ENCODE data around the gene ADPRM.
A peak's percentile ranks its signal among the peaks of the same experiment; 100 is the strongest.
"Not testable (repeated sequence)": the region's sequence is repeated elsewhere in the genome, so short reads cannot be mapped to it uniquely, and the experiment has no call there.

Gene ADPRM

GRCh38 chr17:10702574-10702973 lies 5.2 kb downstream of the ADPRM start:
- no peak for DNase-seq (ENCODE audit: low read depth)

DNA sequence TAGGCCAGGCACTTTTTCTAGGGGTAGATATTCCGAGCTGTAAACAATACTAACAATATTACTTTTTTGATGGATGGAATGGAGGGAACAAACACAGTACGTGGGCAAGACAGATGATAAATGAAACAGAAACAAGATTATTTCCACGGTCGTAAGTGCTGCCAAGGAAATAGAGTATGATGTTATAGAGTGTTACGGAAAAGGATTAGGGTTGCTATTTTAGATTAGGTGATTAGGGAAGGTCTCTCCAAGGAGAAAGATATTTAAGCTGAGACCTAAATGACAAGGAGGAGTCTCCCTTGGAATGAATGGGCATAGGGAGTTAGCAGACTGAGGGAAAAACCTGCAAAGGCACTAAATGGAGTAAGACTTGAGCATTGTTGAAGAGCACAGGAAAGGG lies 8.3 kb downstream of the ADPRM start:
- no peak for DNase-seq (ENCODE audit: low read depth)

GRCh38 chr17:10713318-10713717 lies 15.9 kb downstream of the ADPRM start:
- DNase-seq (ENCODE audit: low read depth) = no peak

DNA sequence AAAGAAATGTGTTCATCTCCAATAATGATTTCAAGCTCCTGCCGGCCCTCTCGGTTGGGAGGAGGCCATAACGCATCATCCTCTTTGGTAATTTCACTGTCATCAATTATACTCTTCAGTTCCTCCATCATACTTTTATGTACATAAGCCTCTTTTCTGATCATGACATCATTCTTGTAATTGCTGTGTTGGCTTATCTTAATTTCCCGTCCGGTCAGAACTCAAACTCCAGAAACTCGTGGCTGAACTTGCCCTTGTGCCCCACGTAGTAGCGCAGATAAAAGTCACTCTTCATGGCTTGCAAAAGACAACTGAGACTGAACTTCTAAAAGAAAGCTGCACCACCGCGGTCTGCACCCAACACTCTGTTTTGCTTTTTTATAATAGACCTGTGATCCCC lies 18.8 kb downstream of the ADPRM start:
- no peak for DNase-seq (ENCODE audit: low read depth)

DNA sequence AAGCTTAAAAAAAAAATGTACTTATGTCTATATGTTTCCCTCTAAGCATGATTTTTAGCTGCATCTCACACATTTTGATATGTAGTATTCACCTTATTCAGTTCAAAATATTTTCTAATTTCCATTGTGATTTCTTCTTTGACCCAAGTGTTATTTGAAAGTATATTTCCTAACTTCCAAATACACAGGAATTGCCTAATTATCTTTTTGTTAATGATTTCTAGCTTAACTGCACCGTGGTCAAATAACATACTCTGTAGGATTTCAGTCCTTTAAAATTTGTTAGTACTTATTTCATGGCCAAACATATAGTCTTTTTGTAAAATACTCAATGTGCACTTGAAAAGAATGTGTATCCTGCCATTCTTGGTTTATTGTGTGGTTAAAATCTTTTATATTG lies 21.2 kb downstream of the ADPRM start:
- no peak for DNase-seq (ENCODE audit: low read depth)

- DNase-seq (ENCODE audit: low read depth) = no peak
These were observed 27.3 kb downstream of the ADPRM start for GRCh38 chr17:10724546-10725195.

DNA sequence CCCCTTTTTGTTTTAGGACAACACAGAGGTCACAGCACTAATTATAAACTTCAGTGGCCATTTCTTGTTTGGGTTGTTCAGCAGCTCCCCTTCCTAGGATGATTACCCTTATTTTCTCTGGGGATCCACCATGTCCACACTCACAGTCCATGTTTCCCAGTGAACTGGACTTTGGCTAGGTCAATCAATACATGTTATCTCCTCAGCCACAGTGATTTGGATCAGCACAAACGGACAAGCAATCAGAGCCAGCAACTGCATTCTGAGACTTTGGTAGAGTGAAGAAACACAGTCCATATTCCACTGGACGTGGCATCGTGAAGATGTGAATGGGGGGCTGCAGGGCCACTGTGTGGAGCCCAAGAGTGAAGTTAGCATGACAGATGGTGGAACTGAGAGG lies 27.9 kb downstream of the ADPRM start:
- no peak for DNase-seq (ENCODE audit: low read depth)

DNA sequence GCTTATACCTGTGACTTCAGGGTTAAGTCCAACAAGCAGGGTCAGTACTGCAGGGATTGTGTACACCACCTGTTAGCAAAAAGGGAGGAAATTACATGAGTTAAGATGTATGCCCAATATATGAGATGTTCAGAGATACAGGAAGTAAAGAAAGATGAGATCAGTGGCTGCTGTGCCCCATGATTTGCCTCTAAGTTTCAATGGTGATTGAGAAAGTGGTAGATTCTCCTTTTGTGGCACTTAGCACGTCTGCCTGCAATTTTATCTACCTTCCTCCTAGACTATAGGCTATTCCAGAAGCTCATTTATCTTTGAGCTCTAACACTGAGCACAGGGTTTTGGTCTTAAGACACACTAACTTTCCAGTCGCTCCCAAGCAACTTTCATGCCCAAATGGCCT lies 28.8 kb downstream of the ADPRM start:
- no peak for DNase-seq (ENCODE audit: low read depth)

DNA sequence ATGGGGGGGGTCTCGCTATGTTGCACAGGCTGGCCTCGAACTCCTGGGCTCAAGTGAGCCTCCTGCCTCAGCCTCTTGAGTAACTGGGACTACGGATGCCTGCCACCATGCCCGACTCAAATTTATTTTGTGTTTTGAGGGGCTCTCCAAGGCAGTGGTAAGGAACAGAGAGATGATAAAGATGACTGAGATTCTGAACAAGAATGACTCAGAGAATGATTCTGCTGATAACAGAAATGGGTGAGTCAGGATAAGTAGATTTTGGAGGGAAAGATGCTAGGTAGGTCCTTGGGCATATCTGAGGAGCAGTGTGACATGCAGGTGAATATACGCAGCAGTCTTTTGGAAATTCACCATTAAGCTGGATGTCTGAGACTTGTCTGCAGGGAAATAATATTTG lies 29.8 kb downstream of the ADPRM start:
- DNase-seq (ENCODE audit: low read depth) = no peak

- DNase-seq (ENCODE audit: low read depth) = no peak
These were observed 31.0 kb downstream of the ADPRM start for GRCh38 chr17:10728331-10728892.

- DNase-seq (ENCODE audit: low read depth) = peak; percentile 8
These were observed 32.2 kb downstream of the ADPRM start, which contains the start of gene TMEM220 for GRCh38 chr17:10729334-10730193. Gene TMEM220, minus strand, starts transcription at chr17:10730023. Its CDS starts 172 bp downstream, at chr17:10729851.

GRCh38 chr17:10730247-10730646 lies 32.9 kb downstream of the ADPRM start:
- DNase-seq (ENCODE audit: low read depth) = not testable (repeated sequence)

- DNase-seq (ENCODE audit: low read depth) = no peak
These were observed 34.0 kb downstream of the ADPRM start for GRCh38 chr17:10731408-10731879.

GRCh38 chr17:10732121-10732520 lies 34.7 kb downstream of the ADPRM start:
- DNase-seq (ENCODE audit: low read depth) = not testable (repeated sequence)

DNA sequence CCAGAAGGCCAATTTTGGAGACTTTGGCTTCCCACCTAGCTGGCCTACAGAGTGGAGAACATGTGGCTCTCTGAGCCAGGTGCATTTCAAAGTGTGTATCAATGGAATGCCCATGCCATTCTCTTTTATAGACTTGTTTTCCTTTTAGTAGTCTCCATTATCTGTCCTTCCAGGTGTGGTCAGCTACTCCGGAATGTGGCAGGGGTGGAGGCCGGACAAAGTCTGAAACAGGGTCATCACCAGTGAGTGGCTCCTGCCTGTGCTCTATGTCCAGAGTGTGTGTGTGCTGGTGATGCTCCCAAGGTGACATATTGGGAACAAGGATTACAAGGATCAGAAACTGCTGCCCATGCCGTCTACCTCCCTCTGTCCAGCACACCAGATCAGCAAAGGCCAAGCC lies 36.3 kb downstream of the ADPRM start:
- no peak for DNase-seq (ENCODE audit: low read depth)

GRCh38 chr17:10735251-10735650 lies 37.9 kb downstream of the ADPRM start:
- no peak for DNase-seq (ENCODE audit: low read depth)

DNA sequence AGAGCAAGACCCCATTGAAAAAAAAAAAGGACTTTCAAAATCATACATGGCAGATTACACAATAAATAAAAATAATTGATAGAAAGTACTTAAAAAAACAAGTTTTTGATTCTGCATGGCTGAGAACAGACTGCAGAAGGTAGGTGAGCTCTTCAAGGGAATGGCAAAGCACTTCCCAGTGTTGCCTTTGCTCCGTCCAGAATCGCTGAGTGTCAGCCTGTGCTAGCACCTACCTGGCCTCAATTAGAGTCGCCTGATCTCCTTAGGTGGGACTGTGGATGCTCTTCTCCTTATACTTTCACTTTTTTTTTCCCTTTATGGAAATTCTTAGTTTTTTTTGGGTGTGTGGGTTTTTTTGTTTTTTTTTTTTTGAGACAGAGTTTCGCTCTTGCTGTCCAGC lies 38.4 kb downstream of the ADPRM start:
- DNase-seq (ENCODE audit: low read depth) = no peak

GRCh38 chr17:10737168-10737622 lies 39.8 kb downstream of the ADPRM start:
- DNase-seq (ENCODE audit: low read depth) = no peak

GRCh38 chr17:10737736-10738135 lies 40.3 kb downstream of the ADPRM start:
- no peak for DNase-seq (ENCODE audit: low read depth)

DNA sequence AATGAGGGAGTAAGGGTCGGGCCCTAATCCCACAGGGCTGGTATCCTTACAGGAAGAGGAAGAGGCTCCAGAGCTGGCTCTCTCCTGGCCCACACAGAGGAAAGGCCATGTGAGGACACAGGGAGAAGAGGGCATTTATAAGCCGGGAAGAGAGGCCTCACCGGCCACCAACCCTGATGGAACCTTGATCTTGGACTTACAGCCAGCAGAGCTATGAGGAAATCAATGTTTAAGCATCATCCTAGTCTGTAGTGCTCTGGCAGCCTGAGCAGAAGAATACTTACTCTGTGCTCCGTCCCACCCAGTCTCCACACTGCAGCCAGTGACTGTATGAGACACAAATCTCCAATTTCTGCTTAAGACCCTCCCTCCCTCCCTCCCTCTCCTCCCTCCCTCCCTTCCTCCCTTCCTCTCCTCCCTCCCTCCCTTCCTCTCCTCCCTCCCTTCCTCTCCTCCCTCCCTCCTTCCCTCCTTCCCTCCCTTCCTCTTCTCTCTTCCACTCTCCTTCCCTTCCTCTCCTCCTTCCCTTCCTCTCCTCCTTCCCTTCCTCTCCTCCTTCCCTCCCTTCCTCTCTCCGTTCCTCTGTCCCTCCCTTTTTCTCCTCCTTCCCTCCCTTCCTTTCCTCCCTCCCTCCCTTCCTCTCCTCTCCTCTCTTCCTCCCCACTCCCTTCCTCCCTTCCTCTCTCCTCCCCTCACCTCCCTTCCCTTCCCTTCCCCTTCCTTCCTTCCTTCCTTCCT lies 41.3 kb downstream of the ADPRM start:
- no peak for DNase-seq (ENCODE audit: low read depth)

DNA sequence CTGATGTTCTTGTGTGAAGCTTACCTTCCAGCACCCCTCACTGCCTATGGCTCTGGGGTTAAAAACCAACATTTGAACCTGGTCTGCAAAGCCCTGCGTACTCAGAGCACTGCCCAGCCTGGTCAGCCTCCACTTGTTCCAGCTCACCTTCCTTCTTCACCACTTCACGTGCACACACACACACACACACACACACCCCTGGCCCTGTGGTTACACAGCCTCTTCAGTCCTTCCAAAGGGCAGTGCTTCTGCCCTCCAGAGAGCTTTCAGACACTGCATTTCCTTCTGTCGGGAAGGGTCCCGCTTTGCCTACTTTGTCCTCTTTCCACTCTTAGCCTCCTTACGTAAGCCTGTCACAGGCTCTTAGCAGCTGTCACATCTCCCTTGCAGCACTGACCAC lies 42.0 kb downstream of the ADPRM start:
- DNase-seq (ENCODE audit: low read depth) = no peak
